Right lung (tissue), 5 donors: ENCODE results near the gene TNFSF12. TPM values are rescaled to one million over a fixed set of nuclear protein-coding genes. Genes with fewer than 3 reads are reported as not detected.
A peak's percentile ranks its signal among the peaks of the same experiment; 100 is the strongest.

Experiments used
- DNase-seq, 2 donors: peaks; one replicate each; pipeline ENCODE4 v3.0.0-alpha.2; 2013
- polyA plus RNA-seq, 5 donors: library from polyadenylated mRNA; unstranded; fragments of 120-200 nt; gene quantifications; one replicate each; pipeline versions ENCODE4 v1.2.1 to v1.2.3, GENCODE V29; 2013; ENCODE audit warnings: inconsistent platforms in 1 of 5, low replicate concordance in 1 of 5; ENCODE audit not compliant: insufficient read length in 5 of 5, insufficient read depth in 1 of 5

TNFSF12 gene
- polyA plus RNA-seq, 5 donors, result 20.1 to 40.5 (median 31.3) TPM

DNA sequence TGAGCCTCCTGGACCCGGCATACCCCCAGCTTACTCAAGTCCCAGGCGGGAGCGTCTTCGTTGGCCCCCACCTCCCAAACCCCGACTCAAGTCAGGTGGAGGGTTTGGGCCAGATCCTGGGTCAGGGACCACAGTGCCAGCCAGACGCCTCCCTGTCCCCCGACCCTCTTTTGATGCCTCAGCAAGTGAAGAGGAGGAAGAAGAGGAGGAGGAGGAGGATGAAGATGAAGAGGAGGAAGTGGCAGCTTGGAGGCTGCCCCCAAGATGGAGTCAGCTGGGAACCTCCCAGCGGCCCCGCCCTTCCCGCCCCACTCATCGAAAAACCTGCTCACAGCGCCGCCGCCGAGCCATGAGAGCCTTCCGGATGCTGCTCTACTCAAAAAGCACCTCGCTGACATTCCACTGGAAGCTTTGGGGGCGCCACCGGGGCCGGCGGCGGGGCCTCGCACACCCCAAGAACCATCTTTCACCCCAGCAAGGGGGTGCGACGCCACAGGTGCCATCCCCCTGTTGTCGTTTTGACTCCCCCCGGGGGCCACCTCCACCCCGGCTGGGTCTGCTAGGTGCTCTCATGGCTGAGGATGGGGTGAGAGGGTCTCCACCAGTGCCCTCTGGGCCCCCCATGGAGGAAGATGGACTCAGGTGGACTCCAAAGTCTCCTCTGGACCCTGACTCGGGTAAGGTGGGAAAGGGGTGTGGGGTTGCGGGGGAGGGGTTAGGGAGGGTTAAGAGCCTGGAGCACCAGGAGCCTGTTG, 14.4 kb downstream of the TNFSF12 start:
- no peak for DNase-seq

GRCh38 chr17:7569571-7569970, 20.7 kb downstream of the TNFSF12 start:
- no peak for DNase-seq

- DNase-seq, result no peak
These were observed 21.5 kb downstream of the TNFSF12 start for GRCh38 chr17:7570351-7570750.

GRCh38 chr17:7572338-7572587, 23.4 kb downstream of the TNFSF12 start:
- no peak for DNase-seq

GRCh38 chr17:7572588-7573323, 23.9 kb downstream of the TNFSF12 start:
- peak; percentile 99 for DNase-seq

DNA sequence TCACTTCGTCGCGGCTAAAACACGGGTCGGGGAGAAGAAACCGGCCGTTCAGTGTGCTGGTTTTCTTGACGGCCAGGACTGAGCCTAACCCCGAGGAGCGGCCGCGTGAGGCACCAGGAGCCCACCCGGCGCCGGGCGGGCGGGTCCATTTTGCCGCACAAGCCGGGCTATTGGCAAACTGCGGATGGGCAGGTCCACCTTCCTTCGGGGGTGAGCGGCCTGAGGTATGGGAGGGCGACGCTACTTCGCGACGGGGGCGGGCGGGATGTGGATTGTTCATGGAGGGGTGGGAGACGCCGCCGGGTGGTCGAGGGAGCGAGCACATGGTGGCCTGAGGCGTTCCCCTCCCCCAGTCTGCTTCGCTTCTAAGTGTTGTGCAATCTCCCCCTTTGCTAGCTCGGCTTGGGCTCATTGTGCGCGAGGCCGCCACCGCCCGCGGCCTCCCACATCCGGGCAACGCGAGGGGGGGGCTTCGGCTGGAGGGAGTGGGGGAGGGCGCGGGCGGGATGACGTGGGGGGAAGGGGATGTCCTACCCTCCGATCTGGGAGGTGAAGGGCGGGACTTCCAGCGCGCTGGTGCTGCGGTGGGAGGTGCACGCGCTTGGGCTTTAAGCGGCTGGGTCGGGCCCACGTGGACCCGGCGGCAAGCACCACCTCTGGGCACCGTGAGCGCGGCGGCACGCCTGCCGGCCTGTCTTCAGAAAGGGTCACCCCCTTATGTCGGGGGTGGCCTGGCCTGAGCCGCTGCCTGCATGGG, 24.6 kb downstream of the TNFSF12 start:
- peak; percentile 94 to 95 for DNase-seq

DNA sequence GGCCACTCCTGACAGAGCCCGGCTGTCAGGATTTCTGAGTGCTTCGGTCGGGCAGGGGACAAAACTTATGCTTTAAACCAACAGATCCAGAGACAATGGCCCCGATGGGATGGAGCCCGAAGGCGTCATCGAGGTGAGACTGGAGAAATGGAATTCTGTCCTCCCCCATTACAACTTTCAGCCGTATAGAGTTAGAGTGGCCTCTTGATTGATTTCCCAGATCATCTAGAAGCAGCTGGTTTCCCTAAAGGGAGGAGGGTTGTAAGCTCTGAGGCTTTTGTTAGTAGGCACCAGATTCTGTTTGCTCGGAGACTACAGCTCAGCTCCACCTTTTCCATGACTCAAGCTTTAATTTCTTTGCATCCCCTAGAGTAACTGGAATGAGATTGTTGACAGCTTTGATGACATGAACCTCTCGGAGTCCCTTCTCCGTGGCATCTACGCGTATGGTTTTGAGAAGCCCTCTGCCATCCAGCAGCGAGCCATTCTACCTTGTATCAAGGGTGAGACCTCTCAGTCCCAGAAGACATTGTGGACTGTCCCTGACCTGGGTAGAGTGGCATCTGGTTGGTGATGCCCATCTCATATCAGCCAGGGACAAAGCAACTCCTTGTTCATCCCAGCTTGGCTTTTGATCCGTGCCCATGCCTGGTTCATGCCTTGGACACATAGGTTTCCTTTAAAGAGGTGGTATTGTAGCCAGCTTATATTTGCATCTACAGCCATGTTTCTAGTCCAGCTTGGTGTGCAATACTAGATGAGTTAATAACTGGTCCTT, 25.5 kb downstream of the TNFSF12 start:
- DNase-seq, result no peak

DNA sequence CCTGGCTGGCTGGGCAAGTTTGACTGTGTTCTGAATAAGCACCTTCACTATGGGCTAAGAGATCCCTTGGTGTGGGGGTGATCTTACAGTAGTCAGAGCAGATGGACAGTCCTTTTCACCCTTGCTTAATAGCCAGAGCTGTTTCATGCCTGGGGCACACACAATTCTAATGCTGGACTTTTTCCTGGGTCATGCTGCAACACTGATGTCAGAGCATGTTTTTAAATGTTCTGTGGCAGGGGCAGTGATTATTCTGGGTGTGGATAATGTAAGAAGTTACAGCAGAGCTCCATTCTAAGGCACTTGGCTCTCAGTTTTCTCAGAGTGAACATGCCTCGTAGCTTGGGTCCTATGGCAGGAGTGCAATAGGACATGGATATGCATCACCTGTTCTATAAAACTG, 26.6 kb downstream of the TNFSF12 start:
- DNase-seq, result no peak

DNA sequence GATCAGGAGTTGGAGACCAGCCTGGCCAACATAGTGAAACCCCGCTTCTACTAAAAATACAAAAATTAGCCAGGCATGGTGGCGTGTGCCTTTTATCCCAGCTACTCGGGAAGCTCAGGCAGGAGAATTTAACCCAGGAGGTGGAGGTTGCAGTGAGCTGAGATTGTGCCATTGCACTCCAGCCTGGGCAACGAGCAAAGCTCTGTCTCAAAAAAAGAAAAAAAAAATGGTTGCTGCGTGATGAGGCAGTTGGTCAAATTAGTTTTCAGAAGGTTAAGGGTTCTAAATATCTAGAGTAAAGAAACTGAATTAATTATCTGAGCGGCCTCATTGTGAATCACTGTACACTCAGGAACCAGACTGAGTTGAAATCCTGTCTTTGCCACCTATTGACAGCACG, 27.1 kb downstream of the TNFSF12 start:
- DNase-seq, result no peak

DNA sequence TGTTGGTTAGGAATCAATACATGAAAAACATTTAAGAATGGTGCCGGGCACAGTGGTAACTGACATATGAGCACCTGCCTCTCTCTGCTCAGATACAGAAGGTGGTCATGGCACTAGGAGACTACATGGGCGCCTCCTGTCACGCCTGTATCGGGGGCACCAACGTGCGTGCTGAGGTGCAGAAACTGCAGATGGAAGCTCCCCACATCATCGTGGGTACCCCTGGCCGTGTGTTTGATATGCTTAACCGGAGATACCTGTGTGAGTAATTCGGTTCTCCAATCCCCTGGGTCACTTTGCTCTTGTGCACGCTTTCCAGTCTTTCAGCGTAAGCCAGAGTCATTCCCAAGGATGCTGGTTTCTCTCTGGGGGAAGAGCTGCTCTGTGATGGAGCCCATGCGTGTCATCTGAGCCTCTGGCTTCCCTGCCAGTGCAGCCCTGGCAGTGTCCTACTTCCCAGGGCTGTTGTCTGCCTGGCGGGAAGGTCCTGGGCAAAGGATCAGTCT, 27.6 kb downstream of the TNFSF12 start:
- no peak for DNase-seq

GRCh38 chr17:7577327-7578199, 28.7 kb downstream of the TNFSF12 start:
- no peak for DNase-seq

- DNase-seq, result peak in 1 of 2 donors; percentile 31
These were observed 30.4 kb downstream of the TNFSF12 start, which contains the start of gene CD68 for GRCh38 chr17:7579001-7579833. TSS of gene CD68 (plus strand) at chr17:7579638. CDS start at chr17:7579678, 40 bp downstream.

- no peak for DNase-seq
These were observed 31.2 kb downstream of the TNFSF12 start for GRCh38 chr17:7579834-7580603.

DNA sequence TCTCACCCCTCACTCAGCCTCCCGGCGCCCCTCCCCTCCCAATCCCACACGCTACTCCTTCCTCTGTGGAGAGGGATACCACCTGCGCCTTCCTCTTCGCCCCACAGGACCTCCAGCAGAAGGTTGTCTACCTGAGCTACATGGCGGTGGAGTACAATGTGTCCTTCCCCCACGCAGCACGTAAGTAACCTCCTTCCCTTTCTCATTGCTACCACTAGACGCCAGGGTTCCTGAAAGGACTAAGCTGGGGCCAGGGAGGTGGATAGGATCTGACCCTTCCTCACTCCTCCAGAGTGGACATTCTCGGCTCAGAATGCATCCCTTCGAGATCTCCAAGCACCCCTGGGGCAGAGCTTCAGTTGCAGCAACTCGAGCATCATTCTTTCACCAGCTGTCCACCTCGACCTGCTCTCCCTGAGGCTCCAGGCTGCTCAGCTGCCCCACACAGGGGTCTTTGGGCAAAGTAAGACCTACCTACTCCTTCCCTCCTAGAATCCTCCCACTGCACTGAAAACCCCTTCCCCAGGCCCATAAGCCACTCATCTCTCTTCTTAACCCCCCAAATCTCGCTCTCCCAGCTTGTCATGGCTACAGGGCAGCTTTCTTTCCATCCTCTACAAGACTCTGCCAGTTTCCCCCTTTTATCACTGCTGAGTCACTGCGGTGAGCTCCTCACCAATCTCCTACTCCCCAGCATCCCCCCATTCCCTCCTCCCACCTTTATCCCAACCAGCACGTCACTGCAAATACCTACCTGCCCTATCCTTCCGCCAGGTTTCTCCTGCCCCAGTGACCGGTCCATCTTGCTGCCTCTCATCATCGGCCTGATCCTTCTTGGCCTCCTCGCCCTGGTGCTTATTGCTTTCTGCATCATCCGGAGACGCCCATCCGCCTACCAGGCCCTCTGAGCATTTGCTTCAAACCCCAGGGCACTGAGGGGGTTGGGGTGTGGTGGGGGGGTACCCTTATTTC, 32.0 kb downstream of the TNFSF12 start:
- no peak for DNase-seq

DNA sequence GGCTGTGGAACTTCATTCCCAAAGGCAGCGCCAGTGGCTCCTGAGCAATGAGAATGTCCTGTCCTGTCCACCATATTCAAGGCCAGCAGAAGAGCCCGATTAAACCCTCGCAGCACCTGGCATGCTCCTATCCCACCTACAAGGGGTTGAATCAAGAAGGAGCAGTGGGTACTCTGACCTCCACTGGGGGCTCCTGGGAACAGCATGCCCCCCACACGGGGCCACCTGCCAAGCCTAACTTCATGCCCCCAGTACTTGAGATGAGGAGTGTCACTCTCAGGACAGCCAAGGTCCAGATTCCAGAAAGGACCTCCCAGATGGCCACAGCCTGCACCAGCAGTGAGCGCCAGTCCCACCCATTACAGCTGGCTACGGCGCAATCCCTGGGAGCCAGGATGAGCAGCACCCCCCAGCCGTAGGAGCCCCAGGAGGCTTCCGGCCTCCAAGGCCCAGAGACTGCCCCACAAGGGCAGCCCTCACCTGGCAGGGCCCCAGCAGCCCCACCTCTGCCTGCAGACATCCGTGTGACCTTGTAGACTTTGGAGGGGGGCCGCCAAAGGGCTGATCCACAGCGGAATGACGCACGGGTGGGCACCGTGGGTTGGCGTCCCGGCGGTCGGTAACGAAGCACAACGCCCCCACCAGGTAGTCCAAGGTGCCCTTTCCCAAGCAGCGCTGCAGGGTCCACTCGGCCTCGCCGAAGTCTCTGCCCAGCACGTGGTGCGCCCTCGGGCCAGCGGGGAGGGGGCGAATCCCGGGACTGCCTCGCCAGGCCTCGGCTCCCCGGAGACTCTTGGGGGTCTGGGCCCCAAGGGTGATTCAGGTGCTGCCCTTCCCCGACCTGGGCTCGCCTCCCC, 33.8 kb downstream of the TNFSF12 start:
- no peak for DNase-seq

- DNase-seq, result peak; percentile 98 to 99
These were observed 34.6 kb downstream of the TNFSF12 start, which contains the start of gene MPDU1 for GRCh38 chr17:7583253-7584109. TSS of gene MPDU1 (plus strand) at chr17:7583852. CDS start at chr17:7583863, 11 bp downstream.
